Naive B cell (primary cell): Measurements from ENCODE around the gene C2CD3. TPM values are rescaled to one million over a fixed set of nuclear protein-coding genes. Genes with fewer than 3 reads are reported as not detected.
"Not testable (repeated sequence)": the region's sequence is repeated elsewhere in the genome, so short reads cannot be mapped to it uniquely, and the experiment has no call there.

Experiments used
- ATAC-seq, 2 donors: fragments of 150-1000 bp; cut with Tn5 transposase; 2 replicates each; pipeline ENCODE4 v1.10.0; 2021; ENCODE audit warnings: low read depth in 2 of 2, mild to moderate bottlenecking in 2 of 2, moderate library complexity in 2 of 2
- DNase-seq: peaks from one replicate; pipeline ENCODE4 v3.0.0; 2022
- H3K27ac Mint-ChIP-seq, 6 donors: one replicate each; pipeline ENCODE4 v1.8.0; 2020 to 2022; ENCODE audit warnings: mild to moderate bottlenecking in 6 of 6, mixed read lengths in 6 of 6, moderate library complexity in 5 of 6, inconsistent platforms in 2 of 6
- H3K27me3 Mint-ChIP-seq, 3 donors: one replicate each; pipeline ENCODE4 v1.8.0; 2021 to 2022; ENCODE audit warnings: mixed read lengths in 3 of 3, mild to moderate bottlenecking in 1 of 3
- H3K36me3 Mint-ChIP-seq, 2 donors: one replicate each; pipeline ENCODE4 v1.8.0; 2020 to 2022; ENCODE audit warnings: mixed read lengths in 2 of 2, inconsistent platforms in 1 of 2, mild to moderate bottlenecking in 1 of 2
- H3K4me1 Mint-ChIP-seq, 3 donors: one replicate each; pipeline ENCODE4 v1.8.0; 2020 to 2022; ENCODE audit warnings: mixed read lengths in 3 of 3, inconsistent platforms in 1 of 3, mild to moderate bottlenecking in 1 of 3, moderate library complexity in 1 of 3
- H3K4me3 Mint-ChIP-seq, 8 donors: one replicate each; pipeline ENCODE4 v1.8.0; 2020 to 2022; ENCODE audit warnings: mild to moderate bottlenecking in 8 of 8, mixed read lengths in 8 of 8, moderate library complexity in 8 of 8, inconsistent platforms in 2 of 8
- H3K9me3 Mint-ChIP-seq, 7 donors: one replicate each; pipeline ENCODE4 v1.8.0; 2020 to 2022; ENCODE audit warnings: mixed read lengths in 7 of 7, mild to moderate bottlenecking in 5 of 7, inconsistent platforms in 2 of 7, moderate library complexity in 1 of 7
- polyA plus RNA-seq, 6 donors: library from polyadenylated mRNA; unstranded; fragments of 300-500 nt; fragmentation: Illumina TruSeq; gene quantifications; one replicate each; pipeline ENCODE4 v1.2.3, GENCODE V29; 2021; ENCODE audit warnings: low read depth in 6 of 6

The C2CD3 gene
- polyA plus RNA-seq, 6 donors from 2014 or later, result 4.6 to 22.2 (median 9.9) TPM

DNA sequence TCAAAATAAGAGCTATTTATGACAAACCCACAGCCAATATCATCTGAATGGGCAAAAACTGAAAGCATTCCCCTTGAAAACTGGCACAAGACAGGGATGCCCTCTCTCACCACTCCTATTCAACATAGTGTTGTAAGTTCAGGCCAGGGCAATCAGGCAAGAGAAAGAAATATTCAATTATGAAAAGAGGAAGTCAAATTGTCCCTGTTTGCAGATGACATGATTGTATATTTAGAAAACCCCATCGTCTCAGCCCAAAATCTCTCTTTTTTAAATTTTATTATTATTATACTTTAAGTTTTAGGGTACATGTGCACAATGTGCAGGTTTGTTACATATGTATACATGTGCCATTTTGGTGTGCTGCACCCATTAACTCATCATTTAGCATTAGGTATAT, 107.2 kb downstream of the C2CD3 start:
- not testable (repeated sequence) for H3K9me3 Mint-ChIP-seq, DNase-seq, ATAC-seq, H3K4me3 Mint-ChIP-seq, H3K27me3 Mint-ChIP-seq
- Mint-ChIP-seq H3K36me3 (peaks cover 15% of the 10 kb centered on the region in 2 donors), H3K4me1 (peaks cover 9 to 14% (median 10%) of the 10 kb centered on the region in 3 donors), H3K27ac (peak overlapping the region in 2 of 6 donors; percentile 26 to 67)

DNA sequence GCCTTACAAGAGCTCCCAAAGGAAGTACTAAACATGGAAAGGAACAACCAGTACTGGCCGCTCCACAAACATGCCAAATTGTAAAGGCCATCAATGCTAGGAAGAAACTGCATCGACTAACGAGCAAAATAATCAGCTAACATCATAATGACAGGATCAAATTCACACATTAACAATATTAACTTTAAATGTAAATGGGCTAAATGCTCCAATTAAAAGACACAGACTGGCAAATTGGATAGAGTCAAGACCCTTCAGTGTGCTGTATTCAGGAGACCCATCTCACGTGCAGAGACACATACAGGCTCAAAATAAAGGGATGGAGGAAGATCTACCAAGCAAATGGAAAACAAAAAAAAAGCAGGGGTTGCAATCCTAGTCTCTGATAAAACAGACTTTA, 109.2 kb downstream of the C2CD3 start:
- H3K4me1 Mint-ChIP-seq, result peaks cover 9 to 14% (median 10%) of the 10 kb centered on the region in 3 donors

DNA sequence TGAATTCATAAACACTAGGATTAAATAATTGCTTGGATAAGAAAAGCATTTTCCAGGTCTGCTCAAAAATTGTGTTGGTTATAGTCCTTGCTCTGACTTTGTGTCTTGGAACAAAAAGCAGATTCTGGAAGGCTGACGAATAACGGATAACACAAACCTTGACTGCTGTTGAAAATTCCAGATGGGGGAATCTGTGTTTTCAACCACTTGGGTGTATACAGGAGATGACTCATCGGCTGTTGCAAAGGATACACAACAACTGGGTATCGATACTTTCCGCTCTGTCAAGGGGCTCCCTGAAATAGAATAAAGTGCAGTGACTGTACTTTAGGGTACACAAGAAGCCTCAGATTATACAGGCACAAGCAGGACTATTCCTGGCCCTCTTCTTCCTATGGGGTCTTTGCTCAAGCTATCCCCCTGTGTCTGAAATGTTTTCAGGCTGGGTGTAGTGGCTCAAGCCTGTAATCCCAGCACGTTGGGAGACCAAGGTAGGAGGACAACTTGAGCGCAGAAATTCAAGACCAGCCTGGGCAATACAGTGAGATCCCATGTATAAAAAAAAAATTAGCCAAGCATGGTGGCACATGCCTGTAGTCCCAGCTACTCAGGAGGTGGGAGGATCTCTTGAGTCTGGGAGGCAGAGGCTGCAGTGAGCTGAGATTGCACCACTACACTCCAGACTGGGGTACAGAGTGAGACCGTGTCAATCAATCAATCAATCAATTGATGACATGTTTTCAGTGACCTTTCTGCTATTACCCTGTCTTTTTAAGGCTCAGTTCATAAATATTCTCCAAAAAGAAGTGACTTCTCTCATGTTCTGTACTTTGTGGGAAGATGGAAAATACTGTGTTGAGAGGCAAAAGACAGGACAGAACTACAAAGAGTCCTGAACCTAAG, 113.3 kb downstream of the C2CD3 start:
- DNase-seq, result no peak

More for the DNA sequence above, 109.2 kb downstream of the C2CD3 start:
- H3K27me3 Mint-ChIP-seq, H3K9me3 Mint-ChIP-seq, DNase-seq, H3K27ac Mint-ChIP-seq, ATAC-seq: not testable (repeated sequence)
- H3K4me3 Mint-ChIP-seq, result peak overlapping the region in 1 of 8 donors; percentile 55
- H3K36me3 Mint-ChIP-seq, result peaks cover 15% of the 10 kb centered on the region in 2 donors

DNA sequence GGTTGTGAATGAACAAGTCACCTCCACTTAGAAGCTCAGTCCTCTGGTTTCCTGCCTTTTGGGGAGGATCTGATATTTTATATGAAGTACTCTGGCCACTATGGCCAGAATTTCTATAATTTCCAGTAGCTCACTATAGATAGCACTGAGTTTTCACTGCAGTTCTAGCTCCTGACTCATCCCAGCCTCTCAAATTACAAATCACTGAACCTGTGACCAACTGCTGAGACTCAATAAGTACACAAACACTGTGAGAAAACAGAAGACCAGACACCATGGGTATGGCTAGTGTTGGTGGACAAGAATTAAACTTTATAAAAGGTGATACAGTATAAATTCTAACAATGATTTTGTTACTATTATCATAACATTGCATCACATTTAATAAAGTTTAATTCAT, 114.9 kb downstream of the C2CD3 start:
- DNase-seq (no peak), ATAC-seq (no peak)
- Mint-ChIP-seq H3K4me1 (peaks cover 0 to 4% (median 2%) of the 10 kb centered on the region in 3 donors), H3K4me3 (no peak overlapping the region), H3K27me3 (no peaks in the 10 kb centered on the region), H3K9me3 (no peaks in the 10 kb centered on the region), H3K27ac (no peak overlapping the region), H3K36me3 (peaks cover 17 to 20% of the 10 kb centered on the region in 2 donors)

More for the DNA sequence above, 113.3 kb downstream of the C2CD3 start:
- no peak overlapping the region for H3K4me3 Mint-ChIP-seq
- no peaks in the 10 kb centered on the region for H3K27me3 Mint-ChIP-seq
- peaks cover 0 to 2% (median 0%) of the 10 kb centered on the region in 3 donors for H3K4me1 Mint-ChIP-seq
- H3K36me3 Mint-ChIP-seq, result peaks cover 20 to 23% of the 10 kb centered on the region in 2 donors
- no peaks in the 10 kb centered on the region for H3K9me3 Mint-ChIP-seq
- no peak for ATAC-seq
- peak overlapping the region in 1 of 6 donors; percentile 60 for H3K27ac Mint-ChIP-seq

DNA sequence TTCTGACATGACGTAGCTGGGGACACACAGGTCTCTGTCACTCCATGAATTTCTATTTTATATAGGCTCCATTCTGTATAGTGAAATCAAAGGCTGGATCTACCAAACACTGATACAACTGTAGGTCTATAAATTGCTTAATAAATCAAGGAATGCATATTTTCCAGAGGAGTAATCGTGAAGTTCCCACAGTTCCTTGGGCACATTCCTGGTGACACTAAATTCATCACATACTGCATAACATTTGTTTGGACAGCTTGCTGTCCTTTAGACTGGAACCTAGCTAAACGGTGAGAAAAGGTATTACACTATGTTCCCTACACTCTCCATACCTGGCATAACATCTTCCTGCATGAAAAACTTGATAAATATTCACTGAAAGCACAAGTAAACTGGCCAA, 120.3 kb downstream of the C2CD3 start:
- no peak overlapping the region for H3K27ac Mint-ChIP-seq

DNA sequence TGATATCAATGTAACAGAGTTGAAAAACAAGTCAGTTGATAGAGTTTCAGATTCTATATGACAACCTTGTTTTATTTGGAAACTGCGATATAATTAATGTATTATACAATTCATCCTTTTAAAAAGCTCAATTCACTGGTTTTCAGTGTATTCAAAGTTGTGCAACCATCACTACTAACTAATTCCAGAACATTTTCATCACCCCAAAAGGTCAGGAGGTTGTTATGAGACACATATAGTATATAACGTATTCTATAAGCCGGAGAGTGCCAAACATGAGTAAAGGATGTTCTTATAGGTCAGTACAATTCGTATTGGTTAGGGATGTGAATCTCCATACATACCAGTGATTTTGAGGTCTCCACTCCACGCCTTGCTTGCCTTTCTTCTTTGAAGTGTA, 121.8 kb downstream of the C2CD3 start:
- Mint-ChIP-seq H3K27ac (peak overlapping the region in 1 of 6 donors; percentile 49), H3K9me3 (no peaks in the 10 kb centered on the region), H3K4me1 (peaks cover 0 to 7% (median 0%) of the 10 kb centered on the region in 3 donors), H3K36me3 (peaks cover 7 to 24% of the 10 kb centered on the region in 2 donors), H3K27me3 (no peaks in the 10 kb centered on the region), H3K4me3 (no peak overlapping the region)
- no peak for DNase-seq
- no peak for ATAC-seq

More for the DNA sequence above, 120.3 kb downstream of the C2CD3 start:
- H3K27me3 Mint-ChIP-seq, result no peaks in the 10 kb centered on the region
- peaks cover 8 to 28% of the 10 kb centered on the region in 2 donors for H3K36me3 Mint-ChIP-seq
- H3K4me1 Mint-ChIP-seq, result peaks cover 0 to 4% (median 0%) of the 10 kb centered on the region in 3 donors
- no peak for ATAC-seq
- no peak overlapping the region for H3K4me3 Mint-ChIP-seq
- H3K9me3 Mint-ChIP-seq, result no peaks in the 10 kb centered on the region
- DNase-seq, result no peak

DNA sequence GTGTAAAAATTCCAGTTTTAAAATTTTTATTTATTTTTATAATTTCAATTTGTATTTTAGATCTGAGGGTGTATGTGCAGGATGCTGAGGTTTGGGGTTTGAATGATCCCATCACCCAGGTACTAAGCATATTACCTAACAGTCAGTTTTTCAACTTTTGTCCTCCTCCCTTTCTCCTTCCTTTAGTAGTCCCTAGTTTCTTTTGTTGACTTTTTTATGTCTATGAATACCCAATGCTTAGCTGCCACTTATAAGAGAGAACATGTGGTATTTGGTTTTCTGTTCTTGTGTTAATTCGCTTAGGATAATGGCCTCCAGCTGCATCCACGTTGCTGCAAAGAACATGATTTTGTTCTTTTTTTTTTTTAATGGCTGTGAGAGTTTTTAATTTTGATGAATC, 126.3 kb downstream of the C2CD3 start:
- H3K4me1 Mint-ChIP-seq, result peaks cover 0 to 3% (median 0%) of the 10 kb centered on the region in 3 donors
- H3K36me3 Mint-ChIP-seq, result peaks cover 10 to 33% of the 10 kb centered on the region in 2 donors

DNA sequence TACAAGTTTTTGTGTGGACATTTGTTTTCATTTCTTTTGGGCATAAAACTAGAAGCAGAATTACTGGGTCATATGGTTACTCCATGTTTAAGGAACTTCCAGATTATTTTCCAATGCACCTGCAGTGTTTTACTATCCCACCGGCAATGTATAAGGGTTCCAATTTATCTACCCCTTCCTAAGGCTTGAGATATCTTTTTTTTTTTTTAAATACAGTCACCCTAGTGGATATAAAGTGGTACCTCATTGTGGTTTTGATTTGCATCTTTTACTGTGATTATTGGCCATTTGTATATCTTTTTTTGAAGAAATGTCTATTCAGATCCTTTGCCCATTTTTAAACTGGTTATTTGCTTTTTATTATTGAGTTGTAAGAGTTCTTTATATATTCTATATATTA, 127.4 kb downstream of the C2CD3 start:
- Mint-ChIP-seq H3K36me3 (peaks cover 10 to 28% of the 10 kb centered on the region in 2 donors), H3K4me3 (no peak overlapping the region), H3K4me1 (peaks cover 0 to 3% (median 0%) of the 10 kb centered on the region in 3 donors), H3K9me3 (no peaks in the 10 kb centered on the region), H3K27ac (no peak overlapping the region), H3K27me3 (no peaks in the 10 kb centered on the region)
- ATAC-seq, result no peak
- DNase-seq, result no peak

More for the DNA sequence above, 126.3 kb downstream of the C2CD3 start:
- Mint-ChIP-seq H3K9me3 (no peaks in the 10 kb centered on the region), H3K27me3 (no peaks in the 10 kb centered on the region), H3K4me3 (peak overlapping the region in 1 of 8 donors; percentile 29), H3K27ac (no peak overlapping the region)
- DNase-seq, result no peak
- ATAC-seq, result no peak

DNA sequence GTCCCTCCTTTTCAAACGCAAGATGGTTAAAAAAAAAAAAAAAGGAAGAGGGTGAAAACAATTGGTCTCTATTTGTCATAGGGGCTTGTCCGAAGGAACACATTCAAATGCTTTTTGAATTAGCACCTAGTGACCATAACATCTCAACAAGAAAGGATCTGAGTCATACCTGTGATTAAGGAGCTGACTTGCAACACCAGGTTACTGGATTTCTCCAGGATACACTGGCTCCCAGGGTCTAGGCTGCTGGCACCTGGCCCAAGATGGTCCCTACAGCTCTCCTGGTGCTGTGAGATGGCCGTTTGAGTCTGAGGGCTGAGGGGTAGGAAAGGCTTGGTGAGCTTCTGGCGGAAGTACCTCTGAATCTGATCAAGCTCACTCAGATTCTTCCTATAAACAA, 133.5 kb downstream of the C2CD3 start:
- ATAC-seq, result no peak
- H3K4me3 Mint-ChIP-seq, result no peak overlapping the region
- no peak for DNase-seq
- H3K4me1 Mint-ChIP-seq, result peaks cover 0 to 4% (median 0%) of the 10 kb centered on the region in 3 donors
- peaks cover 27 to 53% of the 10 kb centered on the region in 2 donors for H3K36me3 Mint-ChIP-seq
- H3K9me3 Mint-ChIP-seq, result no peaks in the 10 kb centered on the region
- H3K27ac Mint-ChIP-seq, result no peak overlapping the region
- no peaks in the 10 kb centered on the region for H3K27me3 Mint-ChIP-seq

DNA sequence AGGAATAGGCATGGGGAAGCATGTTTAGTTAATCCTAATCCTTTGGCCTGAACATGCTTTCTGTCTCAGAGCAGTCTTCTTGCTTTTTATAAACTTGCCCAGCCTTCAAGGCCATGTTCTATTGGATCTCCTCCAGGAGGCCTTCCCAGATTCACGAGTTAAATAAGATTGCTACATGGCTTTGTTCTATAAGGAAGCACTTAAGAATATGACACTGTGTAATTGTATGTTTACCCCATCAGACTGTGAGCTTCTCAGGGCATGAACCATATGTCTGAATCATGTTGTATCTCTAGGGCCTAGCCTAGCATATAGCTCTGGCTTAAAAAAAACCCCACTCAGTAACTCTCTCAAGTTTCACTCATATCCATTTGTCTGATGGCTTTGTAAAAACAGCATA, 135.5 kb downstream of the C2CD3 start:
- peaks cover 30 to 38% of the 10 kb centered on the region in 2 donors for H3K36me3 Mint-ChIP-seq

DNA sequence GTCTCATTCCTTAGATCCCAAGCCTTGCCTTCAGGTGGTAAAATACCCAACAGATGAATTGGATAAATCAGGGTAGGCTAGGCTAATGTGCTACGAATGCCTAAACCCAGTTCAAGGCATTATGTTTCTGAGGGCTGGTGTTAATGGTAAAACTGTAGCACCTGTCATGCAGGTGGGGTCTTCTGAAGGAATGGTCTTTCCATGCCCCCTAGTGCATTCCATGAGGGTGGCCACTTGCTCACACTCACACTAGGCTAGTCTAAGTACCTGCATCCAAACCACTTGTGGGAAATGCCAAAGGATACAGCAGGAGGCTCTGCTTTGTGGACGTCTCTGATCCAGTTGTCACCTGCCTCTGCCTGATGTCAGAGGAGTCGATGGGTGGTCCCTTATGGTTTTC, 137.8 kb downstream of the C2CD3 start:
- DNase-seq, result no peak
- Mint-ChIP-seq H3K27ac (peak overlapping the region in 1 of 6 donors; percentile 43), H3K36me3 (peaks cover 37 to 44% of the 10 kb centered on the region in 2 donors), H3K9me3 (no peaks in the 10 kb centered on the region), H3K27me3 (no peaks in the 10 kb centered on the region), H3K4me1 (peaks cover 10 to 16% (median 12%) of the 10 kb centered on the region in 3 donors), H3K4me3 (no peak overlapping the region)
- ATAC-seq, result peak; percentile 89 to 91

More for the DNA sequence above, 135.5 kb downstream of the C2CD3 start:
- H3K4me3 Mint-ChIP-seq, result no peak overlapping the region
- no peak for DNase-seq
- no peak for ATAC-seq
- H3K4me1 Mint-ChIP-seq, result peaks cover 10 to 16% (median 12%) of the 10 kb centered on the region in 3 donors
- H3K27me3 Mint-ChIP-seq, result no peaks in the 10 kb centered on the region
- no peaks in the 10 kb centered on the region for H3K9me3 Mint-ChIP-seq
- peak overlapping the region in 2 of 6 donors; percentile 5 to 52 for H3K27ac Mint-ChIP-seq

DNA sequence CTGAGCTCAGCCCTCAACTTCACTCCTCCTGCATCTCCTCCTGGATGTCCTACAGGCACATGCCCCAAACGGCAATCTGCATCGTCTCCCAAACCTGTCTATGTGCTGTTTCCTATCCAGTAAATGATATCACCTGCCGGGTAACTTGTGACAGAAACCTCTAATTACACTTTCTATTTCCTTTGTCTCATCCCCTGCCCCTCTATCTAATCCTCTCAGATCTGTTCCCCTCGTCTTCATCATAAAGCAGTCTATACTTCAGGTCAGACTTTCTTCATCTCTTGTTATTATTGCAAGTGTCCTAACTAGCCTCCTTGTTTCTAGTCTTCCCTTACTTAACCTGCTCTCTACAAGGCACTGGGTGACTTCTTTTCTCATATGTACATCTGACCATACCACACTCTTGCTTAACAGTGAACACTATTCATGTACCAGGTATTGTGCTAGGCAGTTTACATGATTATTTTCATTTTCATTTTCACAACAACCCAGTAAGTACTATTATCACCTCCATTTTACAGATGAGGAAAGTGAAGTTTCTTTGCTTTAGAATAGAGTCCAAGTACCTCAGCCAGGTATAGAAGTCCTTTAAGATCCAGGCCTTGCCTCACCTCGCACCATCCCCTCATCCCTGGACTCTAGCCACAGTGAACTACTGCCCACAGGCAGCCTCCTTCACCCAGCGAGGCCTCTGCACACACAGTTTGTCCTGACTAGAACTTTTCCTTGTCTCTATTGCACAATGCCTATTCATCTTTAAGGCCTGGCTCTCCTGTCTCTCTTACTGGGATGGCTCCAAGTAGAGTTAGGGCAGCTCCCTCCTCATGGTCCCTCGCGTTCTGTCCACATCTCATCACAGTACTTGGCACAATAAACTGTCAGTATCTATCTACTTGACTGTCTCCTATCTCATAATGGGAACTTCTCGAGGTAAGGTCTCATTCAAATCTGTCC, 139.8 kb downstream of the C2CD3 start:
- Mint-ChIP-seq H3K36me3 (peaks cover 29 to 36% of the 10 kb centered on the region in 2 donors), H3K9me3 (no peaks in the 10 kb centered on the region), H3K27ac (peak overlapping the region in 5 of 6 donors; percentile 3 to 35 (median 16)), H3K4me3 (no peak overlapping the region), H3K27me3 (no peaks in the 10 kb centered on the region), H3K4me1 (peaks cover 10 to 12% (median 11%) of the 10 kb centered on the region in 3 donors)
- DNase-seq (no peak), ATAC-seq (no peak)
